ENCODE measurements around the gene BEX3.
"Not testable (repeated sequence)": the region's sequence is repeated elsewhere in the genome, so short reads cannot be mapped to it uniquely, and the experiment has no call there.

- not testable (repeated sequence) for TF ChIP-seq ZNF274 (IDR thresholded peaks at IDR 0.05; ENCODE audit: low read depth, low read length); YY1 (IDR thresholded peaks at IDR 0.05; ENCODE audit: insufficient read depth, insufficient read length); SUZ12 (IDR thresholded peaks at IDR 0.05; ENCODE audit: extremely low read depth, insufficient read depth, insufficient read length)
Measured at GRCh38 chrX:103385283-103385830, 9.0 kb downstream of the BEX3 start.
